ENCODE results near the gene ZNF474. TPM values are rescaled to one million over a fixed set of nuclear protein-coding genes. Genes with fewer than 3 reads are reported as not detected.

Gene ZNF474
- total and polyA plus RNA-seq, 12 donors: 0.11 to 0.88 (median 0.28) TPM; not detected in 3

DNA sequence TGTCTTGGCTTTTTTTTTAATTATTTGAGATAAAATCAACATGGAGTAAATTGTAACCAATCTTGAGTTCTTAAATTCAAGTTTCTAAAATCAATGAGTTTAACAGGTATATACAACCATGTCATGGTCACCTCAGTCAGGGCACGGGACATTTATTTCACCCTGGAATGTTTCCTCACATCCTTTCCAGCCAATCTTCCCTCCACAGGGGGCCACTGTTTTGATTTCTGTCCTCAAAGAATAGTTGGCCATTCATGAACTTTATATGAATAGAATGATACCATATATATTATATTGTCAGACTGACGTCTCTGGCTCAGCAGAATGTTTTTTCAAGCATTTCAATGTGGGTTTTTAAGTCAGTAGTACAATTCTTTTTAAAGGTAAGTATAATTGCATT lies 806 bp downstream of the ZNF474 start:
- no peaks in the 10 kb centered on the region for H3K4me1 ChIP-seq (replicated peaks in 1 of 2)
- no peak overlapping the region for H3K4me3 ChIP-seq
- intact Hi-C loops (cut with DNase I): no loop called here
- no peak overlapping the region for H3K27ac ChIP-seq
- no peaks in the 10 kb centered on the region for H3K36me3 ChIP-seq (replicated peaks in 1 of 2)
- no peaks in the 10 kb centered on the region for H3K27me3 ChIP-seq
- TF ChIP-seq CTCF (IDR thresholded peaks at IDR 0.05) (no peak), POLR2A (IDR thresholded peaks at IDR 0.05) (no peak)
- H3K9me3 ChIP-seq (replicated peaks in 1 of 3): no peaks in the 10 kb centered on the region
- 70 to 81% (median 73%) methylated on average over 2 of the region's 2 CpGs for WGBS, 4 donors
- DNase-seq: no peak

DNA sequence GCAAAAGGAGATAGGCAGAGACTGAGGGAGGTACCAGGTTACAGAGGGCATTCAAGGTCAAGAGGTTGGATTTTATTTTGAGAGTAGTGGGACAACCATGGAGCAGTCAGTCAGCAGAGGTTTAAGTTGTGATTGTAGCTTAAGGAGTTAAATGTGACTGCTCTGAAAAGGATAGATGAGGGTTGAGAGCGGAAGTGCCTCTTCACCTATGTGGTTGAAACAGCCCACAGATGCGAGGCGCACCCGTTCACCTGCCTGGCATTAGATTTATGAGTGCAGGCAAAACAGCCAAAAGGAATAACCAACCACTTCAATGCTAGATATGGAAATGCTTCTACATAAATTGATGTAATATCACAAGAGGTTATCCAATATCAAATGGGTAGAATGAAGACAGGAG lies 8.4 kb downstream of the ZNF474 start:
- intact Hi-C loops (cut with DNase I): no loop called here
- WGBS, 4 donors: 75 to 82% (median 78%) methylated on average over 4 of the region's 4 CpGs
- H3K9me3 ChIP-seq (replicated peaks in 1 of 3): no peaks in the 10 kb centered on the region
- H3K4me3 ChIP-seq: no peak overlapping the region
- H3K27ac ChIP-seq: no peak overlapping the region
- TF ChIP-seq CTCF (IDR thresholded peaks at IDR 0.05) (no peak), POLR2A (IDR thresholded peaks at IDR 0.05) (no peak)
- DNase-seq: no peak
- no peaks in the 10 kb centered on the region for H3K36me3 ChIP-seq (replicated peaks in 1 of 2)
- H3K4me1 ChIP-seq (replicated peaks in 1 of 2): no peaks in the 10 kb centered on the region
- H3K27me3 ChIP-seq: no peaks in the 10 kb centered on the region

GRCh38 chr5:122138356-122138755 lies 9.0 kb downstream of the ZNF474 start:
- Histone ChIP-seq H3K4me3 (no peak overlapping the region), H3K27ac (no peak overlapping the region), H3K36me3 (replicated peaks in 1 of 2) (no peaks in the 10 kb centered on the region), H3K4me1 (replicated peaks in 1 of 2) (no peaks in the 10 kb centered on the region), H3K9me3 (replicated peaks in 1 of 3) (no peaks in the 10 kb centered on the region), H3K27me3 (no peaks in the 10 kb centered on the region)
- 72 to 77% (median 73%) methylated on average over 3 of the region's 3 CpGs for WGBS, 4 donors
- no peak for TF ChIP-seq POLR2A (IDR thresholded peaks at IDR 0.05)
- TF ChIP-seq CTCF (IDR thresholded peaks at IDR 0.05): no peak
- intact Hi-C loops (cut with DNase I): no loop called here
- no peak for DNase-seq

GRCh38 chr5:122140900-122141299 lies 11.6 kb downstream of the ZNF474 start:
- H3K27ac ChIP-seq: no peak overlapping the region
- no peaks in the 10 kb centered on the region for H3K27me3 ChIP-seq
- no peaks in the 10 kb centered on the region for H3K4me1 ChIP-seq (replicated peaks in 1 of 2)
- TF ChIP-seq CTCF (IDR thresholded peaks at IDR 0.05) (no peak), POLR2A (IDR thresholded peaks at IDR 0.05) (no peak)
- H3K9me3 ChIP-seq (replicated peaks in 1 of 3): no peaks in the 10 kb centered on the region
- intact Hi-C loops (cut with DNase I): no loop called here
- DNase-seq: no peak
- no peak overlapping the region for H3K4me3 ChIP-seq
- WGBS, 4 donors: 83 to 97% (median 92%) methylated on average over 3 of the region's 3 CpGs
- no peaks in the 10 kb centered on the region for H3K36me3 ChIP-seq (replicated peaks in 1 of 2)

All from adrenal gland (tissue), 12 donors.